Activated T-helper 1 cell treated with anti-CD3 and anti-CD28 coated beads, Interleukin-12 subunit alpha, Interleukin-12 subunit beta, Interleukin-2, Interleukin-4 antibody, amounts not matched to agents 30 ng/mL and 10 ng/mL and 1 ng/mL, durations not matched to agents 14 hours and 24 hours and 36 hours (primary cell): ENCODE results near the gene PROX1. TPM values are rescaled to one million over a fixed set of nuclear protein-coding genes. Genes with fewer than 3 reads are reported as not detected.

ENCODE experiments used
- DNase-seq: peaks from one replicate; pipeline ENCODE4 v3.0.0; 2021; ENCODE audit warnings: low spot score
- H3K27ac Mint-ChIP-seq: one replicate; pipeline ENCODE4 v1.8.0; 2021; ENCODE audit warnings: mild to moderate bottlenecking, mixed read lengths
- H3K27me3 Mint-ChIP-seq: one replicate; pipeline ENCODE4 v1.8.0; 2022; ENCODE audit warnings: mild to moderate bottlenecking, moderate library complexity, mixed read lengths; ENCODE audit not compliant: insufficient read depth
- H3K36me3 Mint-ChIP-seq: one replicate; pipeline ENCODE4 v1.8.0; 2021; ENCODE audit warnings: low read depth, mixed read lengths
- H3K4me1 Mint-ChIP-seq: one replicate; pipeline ENCODE4 v1.8.0; 2021; ENCODE audit warnings: low read depth, mixed read lengths
- H3K4me3 Mint-ChIP-seq: one replicate; pipeline ENCODE4 v1.8.0; 2021; ENCODE audit warnings: mild to moderate bottlenecking, moderate library complexity, mixed read lengths
- H3K9me3 Mint-ChIP-seq: one replicate; pipeline ENCODE4 v1.8.0; 2021; ENCODE audit warnings: mixed read lengths
- intact Hi-C: fragments of 100-400 bp; cut with micrococcal nuclease; formaldehyde crosslinking; loops from one replicate; pipeline ENCODE4 v1.15.1; 2024
- total RNA-seq: library from RNA; stranded (reverse); gene quantifications from 2 replicates; pipeline ENCODE4 v1.2.3, GENCODE V29; 2022

Gene PROX1
- total RNA-seq, 1 donor from 2014 or later, result not detected

GRCh38 chr1:214008791-214009422 lies 21.1 kb downstream of the PROX1 start:
- Mint-ChIP-seq H3K4me3 (no peak overlapping the region), H3K4me1 (no peaks in the 10 kb centered on the region), H3K9me3 (no peaks in the 10 kb centered on the region), H3K27ac (no peak overlapping the region), H3K36me3 (no peaks in the 10 kb centered on the region), H3K27me3 (peaks cover 12% of the 10 kb centered on the region)
- DNase-seq, result no peak
- intact Hi-C loops, result no loop called here

- peaks cover 7% of the 10 kb centered on the region for H3K27me3 Mint-ChIP-seq
- intact Hi-C loops, result no loop called here
- H3K9me3 Mint-ChIP-seq, result no peaks in the 10 kb centered on the region
- no peak overlapping the region for H3K27ac Mint-ChIP-seq
- no peak for DNase-seq
- H3K4me3 Mint-ChIP-seq, result no peak overlapping the region
- H3K36me3 Mint-ChIP-seq, result no peaks in the 10 kb centered on the region
- no peaks in the 10 kb centered on the region for H3K4me1 Mint-ChIP-seq
Measured at GRCh38 chr1:214009423-214010196, 21.8 kb downstream of the PROX1 start.

GRCh38 chr1:214010197-214010573 lies 22.4 kb downstream of the PROX1 start:
- intact Hi-C loops, result no loop called here
- H3K4me1 Mint-ChIP-seq, result no peaks in the 10 kb centered on the region
- DNase-seq, result no peak
- no peak overlapping the region for H3K4me3 Mint-ChIP-seq
- peaks cover 9% of the 10 kb centered on the region for H3K27me3 Mint-ChIP-seq
- no peaks in the 10 kb centered on the region for H3K36me3 Mint-ChIP-seq
- no peaks in the 10 kb centered on the region for H3K9me3 Mint-ChIP-seq
- H3K27ac Mint-ChIP-seq, result no peak overlapping the region

- no peaks in the 10 kb centered on the region for H3K9me3 Mint-ChIP-seq
- intact Hi-C loops, result no loop called here
- H3K36me3 Mint-ChIP-seq, result no peaks in the 10 kb centered on the region
- no peaks in the 10 kb centered on the region for H3K4me1 Mint-ChIP-seq
- DNase-seq, result no peak
- H3K27me3 Mint-ChIP-seq, result peaks cover 10% of the 10 kb centered on the region
- H3K4me3 Mint-ChIP-seq, result no peak overlapping the region
- no peak overlapping the region for H3K27ac Mint-ChIP-seq
Measured at GRCh38 chr1:214010717-214011116, 22.9 kb downstream of the PROX1 start.

- Mint-ChIP-seq H3K4me1 (no peaks in the 10 kb centered on the region), H3K36me3 (no peaks in the 10 kb centered on the region), H3K9me3 (no peaks in the 10 kb centered on the region), H3K27ac (no peak overlapping the region), H3K4me3 (no peak overlapping the region), H3K27me3 (peaks cover 10% of the 10 kb centered on the region)
- DNase-seq, result no peak
- intact Hi-C loops, result no loop called here
Measured at GRCh38 chr1:214012418-214012817, 24.6 kb downstream of the PROX1 start.

- intact Hi-C loops, result no loop called here
- Mint-ChIP-seq H3K4me3 (no peak overlapping the region), H3K36me3 (no peaks in the 10 kb centered on the region), H3K27me3 (peaks cover 9% of the 10 kb centered on the region), H3K4me1 (no peaks in the 10 kb centered on the region), H3K27ac (no peak overlapping the region), H3K9me3 (no peaks in the 10 kb centered on the region)
- DNase-seq, result no peak
Measured at GRCh38 chr1:214013614-214014377, 26.0 kb downstream of the PROX1 start.

GRCh38 chr1:214014730-214015129 lies 27.0 kb downstream of the PROX1 start:
- DNase-seq, result no peak
- peaks cover 6% of the 10 kb centered on the region for H3K27me3 Mint-ChIP-seq
- intact Hi-C loops, result no loop called here
- no peaks in the 10 kb centered on the region for H3K9me3 Mint-ChIP-seq
- no peaks in the 10 kb centered on the region for H3K4me1 Mint-ChIP-seq
- H3K4me3 Mint-ChIP-seq, result no peak overlapping the region
- no peaks in the 10 kb centered on the region for H3K36me3 Mint-ChIP-seq
- H3K27ac Mint-ChIP-seq, result no peak overlapping the region

- no peak overlapping the region for H3K27ac Mint-ChIP-seq
- DNase-seq, result no peak
- H3K36me3 Mint-ChIP-seq, result no peaks in the 10 kb centered on the region
- no peak overlapping the region for H3K4me3 Mint-ChIP-seq
- peaks cover 3% of the 10 kb centered on the region for H3K27me3 Mint-ChIP-seq
- intact Hi-C loops, result no loop called here
- no peaks in the 10 kb centered on the region for H3K9me3 Mint-ChIP-seq
- no peaks in the 10 kb centered on the region for H3K4me1 Mint-ChIP-seq
Measured at GRCh38 chr1:214017191-214017982, 29.6 kb downstream of the PROX1 start.

- no peaks in the 10 kb centered on the region for H3K36me3 Mint-ChIP-seq
Measured at GRCh38 chr1:214018386-214019268, 30.9 kb downstream of the PROX1 start.

GRCh38 chr1:214019499-214019898 lies 31.7 kb downstream of the PROX1 start:
- Mint-ChIP-seq H3K9me3 (no peaks in the 10 kb centered on the region), H3K36me3 (no peaks in the 10 kb centered on the region), H3K4me3 (no peak overlapping the region), H3K27ac (no peak overlapping the region), H3K27me3 (peaks cover 3% of the 10 kb centered on the region), H3K4me1 (no peaks in the 10 kb centered on the region)
- intact Hi-C loops, result no loop called here
- DNase-seq, result no peak

More at GRCh38 chr1:214018386-214019268, 30.9 kb downstream of the PROX1 start:
- no peak for DNase-seq
- intact Hi-C loops, result no loop called here
- Mint-ChIP-seq H3K4me3 (no peak overlapping the region), H3K9me3 (no peaks in the 10 kb centered on the region), H3K27me3 (peaks cover 3% of the 10 kb centered on the region), H3K27ac (no peak overlapping the region), H3K4me1 (no peaks in the 10 kb centered on the region)

GRCh38 chr1:214021321-214021720 lies 33.5 kb downstream of the PROX1 start:
- Mint-ChIP-seq H3K4me1 (no peaks in the 10 kb centered on the region), H3K9me3 (no peaks in the 10 kb centered on the region), H3K27ac (no peak overlapping the region), H3K36me3 (no peaks in the 10 kb centered on the region), H3K27me3 (no peaks in the 10 kb centered on the region), H3K4me3 (no peak overlapping the region)
- DNase-seq, result no peak
- intact Hi-C loops, result no loop called here

- peaks cover 4% of the 10 kb centered on the region for H3K27me3 Mint-ChIP-seq
- H3K4me1 Mint-ChIP-seq, result no peaks in the 10 kb centered on the region
- H3K9me3 Mint-ChIP-seq, result no peaks in the 10 kb centered on the region
- H3K27ac Mint-ChIP-seq, result no peak overlapping the region
- DNase-seq, result no peak
- H3K4me3 Mint-ChIP-seq, result no peak overlapping the region
- no peaks in the 10 kb centered on the region for H3K36me3 Mint-ChIP-seq
- intact Hi-C loops, result no loop called here
Measured at GRCh38 chr1:214022229-214022791, 34.5 kb downstream of the PROX1 start.
